ENCODE data around the gene GRHL3.

The GRHL3 gene

DNA sequence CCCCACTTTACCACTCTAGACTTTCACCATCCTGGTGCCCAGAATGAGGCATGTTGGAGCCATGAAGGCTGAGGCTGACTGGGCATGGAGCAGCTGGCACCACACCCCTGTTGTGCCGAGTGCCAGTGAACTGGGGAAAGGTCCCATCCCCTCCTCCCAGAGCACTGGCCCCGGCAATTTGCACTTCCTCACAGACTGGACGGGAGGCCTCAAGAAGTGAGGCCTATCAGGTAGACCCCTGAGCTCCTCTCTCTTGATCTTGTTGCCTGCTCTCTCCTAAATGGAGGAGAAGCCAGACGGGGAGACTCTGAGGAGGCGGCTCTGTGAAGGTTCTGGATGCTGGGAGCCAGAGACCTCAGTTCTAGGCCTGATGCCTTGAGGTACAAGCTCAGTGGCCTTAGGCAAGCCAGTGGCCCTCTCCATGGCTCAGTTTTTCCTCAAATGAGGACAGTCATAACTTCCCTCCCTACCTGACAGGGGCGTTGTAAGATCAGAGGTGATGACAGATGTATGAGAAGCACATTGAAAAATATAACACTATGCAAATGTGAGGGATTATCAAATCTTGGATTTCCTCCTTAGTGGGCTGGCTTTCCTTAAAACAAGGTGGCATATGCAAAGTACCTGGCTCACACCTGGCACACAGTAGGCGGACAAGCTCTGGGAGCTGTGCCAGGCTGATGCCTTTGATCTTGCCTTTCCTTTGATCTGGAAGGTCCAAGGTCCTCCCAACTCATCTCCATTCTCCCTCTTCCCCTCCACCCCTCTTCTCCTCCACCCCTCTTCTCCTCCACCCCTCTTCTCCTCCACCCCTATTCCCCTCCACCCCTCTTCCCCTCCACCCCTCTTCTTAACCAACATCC, 6.7 kb downstream of the GRHL3 start:
- Histone ChIP-seq H2AK5ac (ENCODE audit: low read depth, low read length) (no peak overlapping the region), H3K79me1 (ENCODE audit: low read depth, low read length) (no peaks in the 10 kb centered on the region), H2BK12ac (ENCODE audit: low read length) (no peak overlapping the region), H3K9ac (ENCODE audit: low read depth, low read length, poor library complexity) (no peak overlapping the region), H3K4me3 (ENCODE audit: low read length in 2 of 2) (no peak overlapping the region), H3K27me3 (ENCODE audit: control insufficient read depth in 3 of 3, insufficient read depth in 3 of 3, low read depth in 1 of 3, low read length in 3 of 3) (peaks cover 0 to 67% (median 25%) of the 10 kb centered on the region in 3 experiments), H3K18ac (ENCODE audit: low read length) (no peak overlapping the region), H2AFZ (ENCODE audit: low read length) (no peak overlapping the region), H2BK15ac (ENCODE audit: low read length) (no peak overlapping the region), H3K23ac (ENCODE audit: low read depth, low read length, poor library complexity) (no peak overlapping the region), H4K91ac (ENCODE audit: low read depth, low read length, poor library complexity) (no peak overlapping the region), H3K27ac (replicated peaks; ENCODE audit: low read length) (no peak overlapping the region), H2BK5ac (ENCODE audit: low read length) (no peak overlapping the region), H3K4me1 (ENCODE audit: control insufficient read depth in 2 of 2, insufficient read depth in 1 of 2, low read depth in 1 of 2, low read length in 2 of 2) (peaks cover 0 to 3% of the 10 kb centered on the region in 2 donors), H2BK120ac (ENCODE audit: low read depth, low read length) (no peak overlapping the region), H3K36me3 (replicated peaks in 1 of 2; ENCODE audit: control insufficient read depth in 2 of 2, insufficient read depth in 2 of 2, low read length in 2 of 2) (no peaks in the 10 kb centered on the region), H4K8ac (ENCODE audit: low read depth, low read length) (no peak overlapping the region), H3K9me3 (replicated peaks in 1 of 2; ENCODE audit: control insufficient read depth in 2 of 2, insufficient read depth in 1 of 2, low read depth in 1 of 2, low read length in 2 of 2) (no peaks in the 10 kb centered on the region), H3K4me2 (ENCODE audit: insufficient read depth, low read length, poor library complexity, severe bottlenecking) (no peak overlapping the region), H3K4ac (ENCODE audit: low read length) (no peak overlapping the region), H3K14ac (ENCODE audit: low read length) (no peak overlapping the region)
- no peak for DNase-seq (ENCODE audit: low spot score)
- no CpG with 5 or more reads among the region's 7 CpGs for WGBS, 2 donors (ENCODE audit: extremely low coverage in 2 of 2, insufficient read length in 2 of 2, insufficient replicate concordance in 1 of 2)

DNA sequence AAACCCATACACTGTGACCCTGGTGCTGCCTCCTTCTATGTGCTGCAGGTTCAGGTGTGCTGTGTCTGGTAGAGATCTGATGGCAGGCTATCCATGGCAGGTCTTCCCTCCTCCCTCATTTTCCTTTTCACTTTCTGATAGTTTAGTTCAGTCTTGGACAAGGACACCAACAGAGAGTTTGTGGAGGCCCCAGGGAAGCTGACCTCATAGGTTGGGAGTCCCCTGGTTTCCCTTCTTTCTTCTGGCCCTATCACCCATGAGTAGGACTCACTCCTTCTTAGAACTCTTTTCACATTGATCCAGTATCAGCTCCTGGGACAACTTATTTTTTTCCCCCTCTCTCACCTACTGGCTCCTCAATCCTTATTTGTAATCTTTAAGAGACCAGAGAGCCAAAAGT, 8.3 kb downstream of the GRHL3 start:
- Histone ChIP-seq H3K4me1 (ENCODE audit: control insufficient read depth in 2 of 2, insufficient read depth in 1 of 2, low read depth in 1 of 2, low read length in 2 of 2) (no peaks in the 10 kb centered on the region), H3K79me1 (ENCODE audit: low read depth, low read length) (no peaks in the 10 kb centered on the region), H3K36me3 (replicated peaks in 1 of 2; ENCODE audit: control insufficient read depth in 2 of 2, insufficient read depth in 2 of 2, low read length in 2 of 2) (no peaks in the 10 kb centered on the region), H2AK5ac (ENCODE audit: low read depth, low read length) (no peak overlapping the region), H3K14ac (ENCODE audit: low read length) (no peak overlapping the region), H3K18ac (ENCODE audit: low read length) (no peak overlapping the region), H4K8ac (ENCODE audit: low read depth, low read length) (no peak overlapping the region), H3K27ac (replicated peaks; ENCODE audit: low read length) (no peak overlapping the region), H3K4ac (ENCODE audit: low read length) (no peak overlapping the region), H4K91ac (ENCODE audit: low read depth, low read length, poor library complexity) (no peak overlapping the region), H3K9ac (ENCODE audit: low read depth, low read length, poor library complexity) (no peak overlapping the region), H2BK15ac (ENCODE audit: low read length) (no peak overlapping the region), H2BK5ac (ENCODE audit: low read length) (no peak overlapping the region), H2AFZ (ENCODE audit: low read length) (no peak overlapping the region), H2BK12ac (ENCODE audit: low read length) (no peak overlapping the region), H3K4me2 (ENCODE audit: insufficient read depth, low read length, poor library complexity, severe bottlenecking) (no peak overlapping the region), H3K4me3 (ENCODE audit: low read length in 2 of 2) (no peak overlapping the region), H3K9me3 (replicated peaks in 1 of 2; ENCODE audit: control insufficient read depth in 2 of 2, insufficient read depth in 1 of 2, low read depth in 1 of 2, low read length in 2 of 2) (no peaks in the 10 kb centered on the region), H3K27me3 (ENCODE audit: control insufficient read depth in 3 of 3, insufficient read depth in 3 of 3, low read depth in 1 of 3, low read length in 3 of 3) (peaks cover 0 to 50% (median 9%) of the 10 kb centered on the region in 3 experiments), H2BK120ac (ENCODE audit: low read depth, low read length) (no peak overlapping the region), H3K23ac (ENCODE audit: low read depth, low read length, poor library complexity) (no peak overlapping the region)
- no peak for DNase-seq (ENCODE audit: low spot score)

DNA sequence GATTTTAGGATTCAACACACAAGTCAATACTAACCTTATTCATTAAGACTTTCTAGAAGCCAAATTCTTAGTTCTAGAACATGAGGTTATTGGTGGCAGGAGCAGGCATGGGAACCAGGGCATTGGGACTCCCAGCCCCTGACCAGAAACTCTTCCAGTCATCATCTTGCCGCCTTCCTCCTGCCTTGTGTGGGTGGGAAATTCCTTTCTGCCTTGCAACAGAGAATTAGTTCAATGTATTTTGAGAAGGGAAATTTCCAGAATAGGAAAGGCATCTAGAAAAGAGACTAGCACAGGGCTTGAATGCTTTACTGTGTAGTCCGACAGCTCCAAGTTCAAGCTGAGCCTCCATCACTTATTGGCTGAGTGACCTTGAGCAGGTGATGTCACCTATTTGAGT, 8.7 kb downstream of the GRHL3 start:
- H3K4me1 ChIP-seq (ENCODE audit: control insufficient read depth in 2 of 2, insufficient read depth in 1 of 2, low read depth in 1 of 2, low read length in 2 of 2) = no peaks in the 10 kb centered on the region
- H2BK12ac ChIP-seq (ENCODE audit: low read length) = no peak overlapping the region
- H4K91ac ChIP-seq (ENCODE audit: low read depth, low read length, poor library complexity) = no peak overlapping the region
- no peak overlapping the region for H2AK5ac ChIP-seq (ENCODE audit: low read depth, low read length)
- no peaks in the 10 kb centered on the region for H3K9me3 ChIP-seq (replicated peaks in 1 of 2; ENCODE audit: control insufficient read depth in 2 of 2, insufficient read depth in 1 of 2, low read depth in 1 of 2, low read length in 2 of 2)
- no peak overlapping the region for H2BK120ac ChIP-seq (ENCODE audit: low read depth, low read length)
- no peaks in the 10 kb centered on the region for H3K36me3 ChIP-seq (replicated peaks in 1 of 2; ENCODE audit: control insufficient read depth in 2 of 2, insufficient read depth in 2 of 2, low read length in 2 of 2)
- H3K4me3 ChIP-seq (ENCODE audit: low read length in 2 of 2) = no peak overlapping the region
- H3K9ac ChIP-seq (ENCODE audit: low read depth, low read length, poor library complexity) = no peak overlapping the region
- no peak overlapping the region for H2BK5ac ChIP-seq (ENCODE audit: low read length)
- H4K8ac ChIP-seq (ENCODE audit: low read depth, low read length) = no peak overlapping the region
- H3K27ac ChIP-seq (replicated peaks; ENCODE audit: low read length) = no peak overlapping the region
- H3K4me2 ChIP-seq (ENCODE audit: insufficient read depth, low read length, poor library complexity, severe bottlenecking) = no peak overlapping the region
- H2AFZ ChIP-seq (ENCODE audit: low read length) = no peak overlapping the region
- H3K18ac ChIP-seq (ENCODE audit: low read length) = no peak overlapping the region
- no CpG with 5 or more reads among the region's 2 CpGs for WGBS, 2 donors (ENCODE audit: extremely low coverage in 2 of 2, insufficient read length in 2 of 2, insufficient replicate concordance in 1 of 2)
- no peak overlapping the region for H3K4ac ChIP-seq (ENCODE audit: low read length)
- no peaks in the 10 kb centered on the region for H3K79me1 ChIP-seq (ENCODE audit: low read depth, low read length)
- no peak overlapping the region for H2BK15ac ChIP-seq (ENCODE audit: low read length)
- H3K27me3 ChIP-seq (ENCODE audit: control insufficient read depth in 3 of 3, insufficient read depth in 3 of 3, low read depth in 1 of 3, low read length in 3 of 3) = peaks cover 0 to 46% (median 5%) of the 10 kb centered on the region in 3 experiments
- no peak overlapping the region for H3K23ac ChIP-seq (ENCODE audit: low read depth, low read length, poor library complexity)
- DNase-seq (ENCODE audit: low spot score) = no peak
- H3K14ac ChIP-seq (ENCODE audit: low read length) = no peak overlapping the region

DNA sequence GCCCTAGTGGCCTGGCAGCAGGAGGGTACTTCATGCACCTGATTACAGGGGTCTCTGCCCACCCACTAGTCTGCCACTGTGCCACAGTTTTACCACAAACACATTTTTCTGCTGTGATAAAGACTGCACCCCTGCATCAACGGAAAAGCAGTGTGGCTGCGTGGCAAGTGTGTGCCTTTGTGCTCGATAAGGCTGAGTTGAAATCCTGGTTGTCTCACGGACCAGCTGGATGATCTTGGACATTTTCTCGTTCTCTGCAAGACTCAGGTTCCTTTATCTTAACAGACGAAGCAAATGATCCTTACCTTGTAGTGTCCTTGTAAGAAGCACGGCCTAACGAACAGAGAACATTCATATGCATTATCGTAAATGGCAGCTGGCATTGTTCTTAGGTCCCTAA, 10.2 kb downstream of the GRHL3 start:
- DNase-seq (ENCODE audit: low spot score) = no peak

More for the DNA sequence above, 10.2 kb downstream of the GRHL3 start:
- no peak overlapping the region for H2AK5ac ChIP-seq (ENCODE audit: low read depth, low read length)
- peaks cover 0 to 38% (median 0%) of the 10 kb centered on the region in 3 experiments for H3K27me3 ChIP-seq (ENCODE audit: control insufficient read depth in 3 of 3, insufficient read depth in 3 of 3, low read depth in 1 of 3, low read length in 3 of 3)
- H3K27ac ChIP-seq (replicated peaks; ENCODE audit: low read length) = no peak overlapping the region
- H3K18ac ChIP-seq (ENCODE audit: low read length) = peak overlapping the region; percentile 7
- WGBS, 2 donors (ENCODE audit: extremely low coverage in 2 of 2, insufficient read length in 2 of 2, insufficient replicate concordance in 1 of 2) = no CpG with 5 or more reads among the region's 9 CpGs
- H3K23ac ChIP-seq (ENCODE audit: low read depth, low read length, poor library complexity) = no peak overlapping the region
- H4K8ac ChIP-seq (ENCODE audit: low read depth, low read length) = no peak overlapping the region
- no peak overlapping the region for H3K4ac ChIP-seq (ENCODE audit: low read length)
- H2AFZ ChIP-seq (ENCODE audit: low read length) = no peak overlapping the region
- no peaks in the 10 kb centered on the region for H3K79me1 ChIP-seq (ENCODE audit: low read depth, low read length)
- H3K9ac ChIP-seq (ENCODE audit: low read depth, low read length, poor library complexity) = no peak overlapping the region
- no peak overlapping the region for H2BK15ac ChIP-seq (ENCODE audit: low read length)
- H4K91ac ChIP-seq (ENCODE audit: low read depth, low read length, poor library complexity) = no peak overlapping the region
- H3K14ac ChIP-seq (ENCODE audit: low read length) = peak overlapping the region; percentile 67
- H3K4me2 ChIP-seq (ENCODE audit: insufficient read depth, low read length, poor library complexity, severe bottlenecking) = no peak overlapping the region
- no peak overlapping the region for H2BK5ac ChIP-seq (ENCODE audit: low read length)
- H2BK120ac ChIP-seq (ENCODE audit: low read depth, low read length) = no peak overlapping the region
- no peaks in the 10 kb centered on the region for H3K9me3 ChIP-seq (replicated peaks in 1 of 2; ENCODE audit: control insufficient read depth in 2 of 2, insufficient read depth in 1 of 2, low read depth in 1 of 2, low read length in 2 of 2)
- no peaks in the 10 kb centered on the region for H3K36me3 ChIP-seq (replicated peaks in 1 of 2; ENCODE audit: control insufficient read depth in 2 of 2, insufficient read depth in 2 of 2, low read length in 2 of 2)
- no peak overlapping the region for H2BK12ac ChIP-seq (ENCODE audit: low read length)
- no peaks in the 10 kb centered on the region for H3K4me1 ChIP-seq (ENCODE audit: control insufficient read depth in 2 of 2, insufficient read depth in 1 of 2, low read depth in 1 of 2, low read length in 2 of 2)
- no peak overlapping the region for H3K4me3 ChIP-seq (ENCODE audit: low read length in 2 of 2)

All from neuronal stem cell (in vitro differentiated cells).